HG03457 (cell line): ENCODE results near the gene C11orf21.

Experiments
- ATAC-seq: cut with Tn5 transposase; IDR thresholded peaks from one replicate; pipeline ENCODE4 v1.9.1; 2021; ENCODE audit warnings: moderate number of reproducible peaks; ENCODE audit not compliant: unreplicated experiment

C11orf21 gene

DNA sequence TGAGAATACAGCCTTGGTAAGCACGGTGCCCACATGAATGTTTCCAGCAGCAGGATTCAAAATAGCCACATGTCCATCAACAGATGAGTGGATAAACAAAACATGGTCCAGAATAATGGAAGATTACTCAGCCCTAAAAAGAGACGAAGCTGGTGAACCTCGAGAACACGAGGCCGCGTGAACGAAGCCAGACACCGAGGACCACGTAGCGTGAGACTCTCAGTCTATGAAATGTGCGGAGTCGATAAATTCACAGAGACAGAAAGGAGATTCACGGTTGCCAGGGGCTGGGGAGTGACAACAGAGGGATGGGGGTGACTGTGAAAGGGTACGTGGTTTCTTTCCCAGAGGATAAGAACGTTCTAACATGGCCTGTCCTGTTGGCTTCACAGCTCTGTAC is 28.4 kb downstream of the C11orf21 start:
- ATAC-seq = no peak

GRCh38 chr11:2272946-2273280 is 28.8 kb downstream of the C11orf21 start:
- ATAC-seq = no peak

- no peak for ATAC-seq
Measured at GRCh38 chr11:2272228-2272945, 29.3 kb downstream of the C11orf21 start.

- ATAC-seq = no peak
Measured at GRCh38 chr11:2271327-2272227, 30.1 kb downstream of the C11orf21 start.

DNA sequence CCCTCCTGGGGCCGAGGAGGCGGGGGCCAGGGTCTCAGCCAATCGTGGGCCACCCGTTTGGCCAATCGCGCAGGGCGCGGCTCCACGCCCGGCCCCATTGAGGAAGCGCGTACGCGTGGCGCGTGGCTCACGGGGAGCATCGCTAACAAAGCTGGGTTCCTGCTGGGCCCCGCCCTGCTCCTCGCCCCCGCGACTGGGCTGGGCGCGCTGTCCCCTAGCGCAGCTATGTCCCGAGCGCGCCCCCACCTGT is 30.7 kb downstream of the C11orf21 start:
- ATAC-seq = no peak

DNA sequence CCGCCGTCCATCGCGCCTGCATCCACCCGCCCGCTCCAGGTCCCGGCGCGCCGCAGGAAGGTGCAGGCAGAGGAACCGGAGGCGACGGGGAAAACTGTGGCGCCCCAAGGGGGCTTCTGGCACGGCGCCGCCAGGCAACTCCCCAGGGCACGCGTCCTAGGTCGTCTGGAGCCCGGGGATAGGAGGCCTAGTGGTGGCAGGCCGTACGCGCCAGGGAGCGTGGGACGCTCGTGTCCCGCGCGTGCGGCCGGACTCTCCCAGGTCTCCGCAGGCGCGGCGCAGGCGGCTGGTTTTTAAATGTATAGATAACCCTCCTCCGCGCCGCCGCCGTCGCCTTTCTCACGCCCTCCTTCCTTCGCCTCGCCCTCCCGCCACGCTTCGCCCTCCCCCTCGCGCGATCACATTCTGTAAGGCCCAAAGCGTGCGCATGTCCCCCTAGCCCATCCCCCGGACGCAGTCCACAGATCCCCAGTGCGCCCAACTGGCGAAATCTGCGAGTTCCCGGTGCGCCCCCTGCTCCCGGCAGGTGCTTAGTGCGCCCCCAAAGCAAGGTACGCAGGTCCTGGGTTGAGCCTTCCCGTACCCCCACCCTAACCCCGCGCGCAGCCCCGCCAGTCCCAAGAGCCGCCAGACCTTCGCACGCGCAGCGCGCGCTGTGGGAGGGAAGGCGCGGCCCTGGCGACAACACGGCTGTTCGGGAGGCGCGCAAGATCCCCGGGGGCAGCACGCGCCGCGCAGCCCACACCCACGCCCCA is 31.2 kb downstream of the C11orf21 start, which contains the start of gene ASCL2:
TSS of gene ASCL2 (minus strand) at position 267 of the 755 bp plus-strand sequence. CDS start at position 11, 256 bp downstream.
- no peak for ATAC-seq

DNA sequence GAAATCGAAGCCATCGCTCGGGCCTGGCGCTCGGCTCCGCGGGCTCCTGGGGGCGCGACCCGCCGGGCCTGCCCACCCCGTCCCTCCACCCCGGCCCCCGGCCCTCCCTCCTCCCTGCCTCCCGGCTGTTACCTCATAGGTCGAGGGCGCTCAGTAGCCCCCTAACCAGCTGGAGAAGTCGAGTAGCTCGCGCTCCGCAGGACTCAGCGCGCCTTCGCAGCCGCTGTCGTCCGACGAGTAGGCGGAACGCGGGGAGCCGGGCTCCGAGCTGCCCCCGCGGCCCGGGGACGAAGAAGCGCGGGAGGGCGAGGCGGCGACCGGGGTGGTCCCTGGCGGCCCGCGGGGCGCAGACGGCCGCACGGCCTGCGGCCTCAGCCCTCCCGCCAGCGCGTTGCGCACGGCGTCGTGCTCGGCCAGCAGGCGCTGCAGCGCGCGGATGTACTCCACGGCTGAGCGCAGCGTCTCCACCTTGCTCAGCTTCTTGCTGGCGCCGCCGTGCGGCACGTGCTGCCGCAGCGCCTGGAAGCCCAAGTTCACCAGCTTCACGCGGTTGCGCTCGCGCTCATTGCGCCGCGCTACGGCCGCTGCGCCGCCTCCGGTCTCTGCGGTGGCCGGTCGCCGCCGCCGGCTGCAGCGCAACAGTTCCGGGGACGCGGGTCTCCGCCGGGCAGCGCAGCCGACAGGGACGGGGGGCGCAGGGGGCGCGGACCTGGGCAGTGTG is 32.0 kb downstream of the C11orf21 start:
- no peak for ATAC-seq

- no peak for ATAC-seq
Measured at GRCh38 chr11:2268729-2269600, 32.8 kb downstream of the C11orf21 start.

- no peak for ATAC-seq
Measured at GRCh38 chr11:2267851-2268728, 33.6 kb downstream of the C11orf21 start.

GRCh38 chr11:2267306-2267850 is 34.3 kb downstream of the C11orf21 start:
- ATAC-seq = no peak

- no peak for ATAC-seq
Measured at GRCh38 chr11:2266586-2267305, 35.0 kb downstream of the C11orf21 start.

DNA sequence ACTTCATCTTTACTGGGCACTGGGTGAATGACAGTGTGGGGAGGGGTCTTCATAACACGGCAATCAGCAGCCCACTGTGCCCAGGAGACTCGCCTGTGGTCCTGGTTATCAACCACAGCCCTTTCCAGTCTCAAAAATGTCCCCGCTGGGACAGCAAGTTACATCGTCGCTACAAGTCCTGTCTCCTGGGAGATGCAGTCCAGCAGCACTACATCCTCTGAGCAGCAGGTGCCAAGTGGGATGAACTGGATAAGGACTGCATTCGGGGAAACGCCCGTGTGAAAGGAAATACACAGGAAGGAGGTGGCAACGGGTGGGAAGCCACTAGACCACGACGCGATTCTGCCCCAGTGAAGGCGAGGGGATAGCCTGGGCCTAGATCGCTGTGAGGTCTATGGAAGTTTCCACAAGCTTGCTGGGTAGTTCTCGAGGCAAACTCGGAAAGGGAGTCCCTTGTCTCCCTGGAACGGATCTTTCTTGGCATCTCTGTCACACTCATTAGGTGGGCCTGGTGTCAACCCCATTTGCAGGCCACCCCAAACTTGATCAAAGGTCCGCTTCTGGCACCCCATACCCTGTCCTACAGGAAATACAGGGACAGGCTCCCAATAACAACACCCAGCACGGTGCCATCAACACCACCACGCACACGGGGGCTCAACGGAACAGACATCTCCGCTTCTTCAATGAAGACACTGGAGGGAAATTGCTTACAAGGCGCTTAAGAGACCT is 35.7 kb downstream of the C11orf21 start:
- ATAC-seq = no peak

DNA sequence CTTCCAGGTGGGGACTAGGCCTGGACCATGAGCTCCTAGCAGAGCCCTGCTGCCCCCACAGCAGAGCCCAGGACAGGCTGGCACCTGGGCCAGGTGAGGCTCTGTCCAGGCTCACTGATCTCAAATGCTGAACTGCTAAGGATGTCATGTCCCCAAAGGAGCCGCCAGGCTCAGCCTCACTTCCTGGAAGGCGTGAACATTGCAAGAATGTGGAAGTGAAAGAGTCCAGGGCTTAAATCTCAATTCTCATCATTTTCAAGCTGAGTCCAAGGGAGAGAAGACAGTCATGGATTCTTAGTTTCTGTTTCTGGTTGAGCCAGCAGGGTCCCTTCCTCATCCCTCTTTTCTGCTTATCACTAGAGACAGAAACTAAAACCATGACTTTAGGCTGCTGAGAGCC is 36.3 kb downstream of the C11orf21 start:
- no peak for ATAC-seq

DNA sequence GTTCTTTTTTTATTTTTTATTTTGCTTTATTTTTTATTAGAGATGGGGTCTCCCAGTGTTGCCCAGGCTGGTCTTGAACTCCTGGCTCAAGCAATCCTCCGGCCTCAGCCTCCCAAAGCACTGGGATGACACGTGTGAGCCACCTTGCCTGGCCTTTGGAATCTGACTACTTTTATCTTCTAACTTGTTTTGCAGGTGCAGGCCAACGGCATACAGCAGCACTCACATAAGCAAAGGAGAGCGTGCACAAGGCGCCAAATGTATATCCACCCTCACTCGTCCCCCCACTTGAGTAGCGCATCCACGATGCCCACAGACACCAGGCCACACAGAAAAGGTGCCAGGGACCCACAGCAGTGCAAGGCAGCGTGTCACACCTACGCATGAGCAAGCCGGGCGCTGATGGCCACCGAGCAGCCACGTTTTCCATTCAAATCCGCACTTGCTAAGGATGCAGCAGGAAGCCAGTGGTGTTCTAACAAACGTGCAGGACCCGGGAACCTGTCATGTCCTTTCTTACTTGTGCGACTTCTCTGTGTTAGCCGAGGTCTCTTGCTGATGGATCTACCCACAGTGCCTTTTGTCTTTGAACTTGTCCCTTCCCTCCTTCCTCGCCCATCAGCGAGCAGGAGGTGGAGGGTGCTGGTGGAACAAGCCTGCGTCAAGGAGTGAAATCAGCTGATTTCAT is 37.2 kb downstream of the C11orf21 start:
- ATAC-seq = no peak

DNA sequence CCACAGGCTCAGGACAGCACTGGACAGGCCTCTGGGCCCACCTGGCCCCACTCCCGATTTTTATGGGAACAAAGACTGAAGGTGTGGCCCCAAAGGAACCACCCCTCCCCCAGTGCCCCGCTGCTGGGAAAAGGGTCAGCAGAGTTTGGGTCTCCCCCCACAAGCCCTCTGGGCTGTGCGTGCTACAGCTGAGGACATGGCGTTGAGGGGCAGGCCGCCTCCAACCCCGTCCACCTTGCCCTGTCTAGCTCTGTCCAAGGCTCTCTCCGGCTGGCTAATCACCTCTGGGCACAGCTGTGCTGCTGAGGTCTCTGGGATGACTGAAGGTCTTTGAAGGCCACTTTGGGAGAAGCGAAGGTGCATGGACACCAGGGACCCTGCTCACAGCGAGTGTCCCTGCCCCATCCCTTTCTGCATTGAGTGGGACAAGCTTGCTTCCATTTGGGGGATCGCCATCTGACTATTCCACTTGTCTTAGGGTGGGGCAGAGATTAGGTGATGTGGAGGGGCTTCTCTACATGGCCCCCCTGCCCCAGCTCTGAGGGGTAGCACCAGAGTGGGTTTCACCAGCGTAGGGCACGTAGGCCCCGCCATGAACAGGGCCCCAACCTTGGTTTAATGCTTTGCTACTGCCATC is 37.9 kb downstream of the C11orf21 start:
- no peak for ATAC-seq

DNA sequence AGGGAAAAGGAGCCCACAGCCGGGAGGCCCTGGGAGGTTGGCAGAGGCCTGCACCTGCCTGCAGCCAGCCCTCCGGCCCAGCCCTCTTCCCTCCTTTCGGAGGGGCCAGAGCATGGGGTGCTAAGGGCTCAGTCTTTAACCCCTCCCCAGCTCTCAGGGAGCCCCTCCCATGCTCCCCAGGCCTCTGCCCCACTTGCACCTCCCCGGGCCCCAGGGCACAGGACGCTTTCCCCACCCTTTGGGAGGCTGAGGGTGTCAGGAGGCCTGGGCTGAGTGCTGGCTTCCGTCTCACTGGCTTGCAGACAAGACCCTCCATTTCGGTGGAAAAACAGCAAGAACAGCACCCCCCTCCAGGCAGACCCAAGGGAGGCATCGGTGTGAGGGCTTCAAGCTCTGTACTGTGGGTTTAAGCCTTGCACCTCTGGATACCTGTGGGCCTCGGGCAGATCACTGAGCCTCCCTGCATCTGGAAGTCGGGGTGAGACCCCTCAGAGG is 38.6 kb downstream of the C11orf21 start:
- ATAC-seq = no peak
